ENCODE data around the gene HUNK. TPM values are rescaled to one million over a fixed set of nuclear protein-coding genes. Genes with fewer than 3 reads are reported as not detected.

Gene HUNK
- total RNA-seq, 1 donor from 2014 or later: 29.1 TPM

- Mint-ChIP-seq H3K27me3 (ENCODE audit: low read depth) (no peaks in the 10 kb centered on the region), H3K36me3 (ENCODE audit: low read depth) (no peaks in the 10 kb centered on the region), H3K4me1 (peaks cover 34% of the 10 kb centered on the region), H3K9me3 (no peaks in the 10 kb centered on the region), H3K4me3 (peak overlapping the region; percentile 98), H3K27ac (ENCODE audit: unreplicated experiment) (peak overlapping the region; percentile 98)
- no peak for TF ChIP-seq CTCF (conservative IDR thresholded peaks at IDR 0.05)
- DNase-seq (ENCODE audit: low read depth, low spot score): no peak
Observed at GRCh38 chr21:31872072-31872451, 758 bp upstream of the HUNK start.

GRCh38 chr21:31873275-31873695 is 465 bp downstream of the HUNK start:
- H3K36me3 Mint-ChIP-seq (ENCODE audit: low read depth): no peaks in the 10 kb centered on the region
- DNase-seq (ENCODE audit: low read depth, low spot score): peak; percentile 50
- TF ChIP-seq CTCF (conservative IDR thresholded peaks at IDR 0.05): peak; percentile 11
- no peaks in the 10 kb centered on the region for H3K9me3 Mint-ChIP-seq
- H3K27me3 Mint-ChIP-seq (ENCODE audit: low read depth): no peaks in the 10 kb centered on the region
- no peak overlapping the region for H3K27ac Mint-ChIP-seq (ENCODE audit: unreplicated experiment)
- H3K4me1 Mint-ChIP-seq: peaks cover 41% of the 10 kb centered on the region
- peak overlapping the region; percentile 23 for H3K4me3 Mint-ChIP-seq

- Mint-ChIP-seq H3K36me3 (ENCODE audit: low read depth) (no peaks in the 10 kb centered on the region), H3K4me3 (peak overlapping the region; percentile 92), H3K27ac (ENCODE audit: unreplicated experiment) (no peak overlapping the region), H3K4me1 (peaks cover 47% of the 10 kb centered on the region), H3K9me3 (no peaks in the 10 kb centered on the region), H3K27me3 (ENCODE audit: low read depth) (no peaks in the 10 kb centered on the region)
- TF ChIP-seq CTCF (conservative IDR thresholded peaks at IDR 0.05): peak; percentile 86
- DNase-seq (ENCODE audit: low read depth, low spot score): peak; percentile 84
Observed at GRCh38 chr21:31873696-31874599, 1.1 kb downstream of the HUNK start.

- H3K27me3 Mint-ChIP-seq (ENCODE audit: low read depth): no peaks in the 10 kb centered on the region
- H3K9me3 Mint-ChIP-seq: no peaks in the 10 kb centered on the region
- H3K36me3 Mint-ChIP-seq (ENCODE audit: low read depth): no peaks in the 10 kb centered on the region
- H3K27ac Mint-ChIP-seq (ENCODE audit: unreplicated experiment): peak overlapping the region; percentile 78
- no peak for TF ChIP-seq CTCF (conservative IDR thresholded peaks at IDR 0.05)
- DNase-seq (ENCODE audit: low read depth, low spot score): no peak
- H3K4me3 Mint-ChIP-seq: peak overlapping the region; percentile 92
- peaks cover 56% of the 10 kb centered on the region for H3K4me1 Mint-ChIP-seq
Observed at GRCh38 chr21:31874812-31875212, 2.0 kb downstream of the HUNK start.

- Mint-ChIP-seq H3K27me3 (ENCODE audit: low read depth) (no peaks in the 10 kb centered on the region), H3K4me1 (peaks cover 62% of the 10 kb centered on the region), H3K9me3 (no peaks in the 10 kb centered on the region), H3K4me3 (peak overlapping the region; percentile 92), H3K36me3 (ENCODE audit: low read depth) (no peaks in the 10 kb centered on the region), H3K27ac (ENCODE audit: unreplicated experiment) (no peak overlapping the region)
- no peak for DNase-seq (ENCODE audit: low read depth, low spot score)
- TF ChIP-seq CTCF (conservative IDR thresholded peaks at IDR 0.05): no peak
Observed at GRCh38 chr21:31875496-31876015, 2.7 kb downstream of the HUNK start.
